ENCODE measurements around the gene SCRT2.

Gene SCRT2

DNA sequence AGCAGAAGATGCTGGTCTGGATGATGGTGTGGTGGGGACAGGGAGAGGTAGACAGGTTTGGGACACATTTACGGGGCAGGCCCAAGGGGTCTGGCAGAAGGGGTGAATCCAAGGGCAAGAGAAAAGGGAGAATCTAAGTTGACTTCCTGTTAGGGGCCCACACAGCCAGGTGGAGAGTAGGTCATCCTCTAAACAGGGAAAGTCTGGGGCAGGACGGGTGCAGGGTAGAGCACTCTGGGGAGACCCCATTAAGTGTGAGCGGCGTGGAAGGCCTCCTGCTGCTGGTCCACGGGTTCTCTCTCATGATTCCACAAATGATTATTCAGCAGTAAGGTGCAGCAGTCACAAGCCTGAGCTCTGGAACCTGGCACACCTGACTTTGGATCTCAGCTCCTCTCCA lies 25.3 kb downstream of the SCRT2 start:
- DNase-seq (ENCODE audit: low read depth) = no peak
- H3K4me3 ChIP-seq (ENCODE audit: low read depth, low read length) = no peak overlapping the region
- TF ChIP-seq, protein P1, sequence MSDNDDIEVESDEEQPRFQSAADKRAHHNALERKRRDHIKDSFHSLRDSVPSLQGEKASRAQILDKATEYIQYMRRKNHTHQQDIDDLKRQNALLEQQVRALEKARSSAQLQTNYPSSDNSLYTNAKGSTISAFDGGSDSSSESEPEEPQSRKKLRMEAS (IDR thresholded peaks at IDR 0.05; ENCODE audit: low read depth, low read length) = no peak
- TF ChIP-seq POLR2A (IDR thresholded peaks at IDR 0.05; ENCODE audit: extremely low read depth, insufficient read length) = no peak
- TF ChIP-seq, protein P2, sequence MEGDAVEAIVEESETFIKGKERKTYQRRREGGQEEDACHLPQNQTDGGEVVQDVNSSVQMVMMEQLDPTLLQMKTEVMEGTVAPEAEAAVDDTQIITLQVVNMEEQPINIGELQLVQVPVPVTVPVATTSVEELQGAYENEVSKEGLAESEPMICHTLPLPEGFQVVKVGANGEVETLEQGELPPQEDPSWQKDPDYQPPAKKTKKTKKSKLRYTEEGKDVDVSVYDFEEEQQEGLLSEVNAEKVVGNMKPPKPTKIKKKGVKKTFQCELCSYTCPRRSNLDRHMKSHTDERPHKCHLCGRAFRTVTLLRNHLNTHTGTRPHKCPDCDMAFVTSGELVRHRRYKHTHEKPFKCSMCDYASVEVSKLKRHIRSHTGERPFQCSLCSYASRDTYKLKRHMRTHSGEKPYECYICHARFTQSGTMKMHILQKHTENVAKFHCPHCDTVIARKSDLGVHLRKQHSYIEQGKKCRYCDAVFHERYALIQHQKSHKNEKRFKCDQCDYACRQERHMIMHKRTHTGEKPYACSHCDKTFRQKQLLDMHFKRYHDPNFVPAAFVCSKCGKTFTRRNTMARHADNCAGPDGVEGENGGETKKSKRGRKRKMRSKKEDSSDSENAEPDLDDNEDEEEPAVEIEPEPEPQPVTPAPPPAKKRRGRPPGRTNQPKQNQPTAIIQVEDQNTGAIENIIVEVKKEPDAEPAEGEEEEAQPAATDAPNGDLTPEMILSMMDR (IDR thresholded peaks at IDR 0.05; ENCODE audit: low read depth, low read length) = no peak
- TF ChIP-seq MYC (IDR thresholded peaks at IDR 0.05; ENCODE audit: low read depth, low read length) = no peak

DNA sequence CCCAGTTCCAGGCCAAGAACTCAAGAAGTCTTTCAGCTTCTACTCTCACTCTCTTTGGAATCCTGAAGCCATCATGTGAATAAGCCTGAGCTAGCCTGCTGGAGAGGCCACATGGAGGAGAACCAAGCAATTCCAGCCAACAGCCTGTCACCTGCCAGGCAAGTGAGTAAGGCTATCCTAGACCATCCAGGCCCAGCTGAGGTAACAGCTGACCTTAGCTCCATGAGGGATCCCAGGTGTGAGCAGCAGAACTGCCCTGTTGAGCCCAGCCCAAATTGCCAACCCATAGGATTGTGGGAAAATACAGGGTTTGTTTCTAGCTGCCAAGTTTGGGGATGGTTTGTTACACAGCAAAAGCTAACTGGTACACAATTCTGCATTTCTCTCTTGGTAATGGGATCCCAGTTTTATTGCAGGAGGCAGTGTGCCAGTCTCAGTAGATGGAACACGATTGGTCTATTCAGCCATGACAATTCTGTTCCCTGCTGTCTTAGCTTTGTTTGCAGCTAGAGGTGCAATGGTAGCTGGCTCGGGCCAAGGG lies 28.1 kb downstream of the SCRT2 start:
- H3K4me3 ChIP-seq (ENCODE audit: low read depth, low read length) = no peak overlapping the region
- no peak for DNase-seq (ENCODE audit: low read depth)
- no peak for TF ChIP-seq POLR2A (IDR thresholded peaks at IDR 0.05; ENCODE audit: extremely low read depth, insufficient read length)
- TF ChIP-seq, protein P1 (IDR thresholded peaks at IDR 0.05; ENCODE audit: low read depth, low read length) = no peak
- TF ChIP-seq, protein P2 (IDR thresholded peaks at IDR 0.05; ENCODE audit: low read depth, low read length) = no peak
- no peak for TF ChIP-seq MYC (IDR thresholded peaks at IDR 0.05; ENCODE audit: low read depth, low read length)

DNA sequence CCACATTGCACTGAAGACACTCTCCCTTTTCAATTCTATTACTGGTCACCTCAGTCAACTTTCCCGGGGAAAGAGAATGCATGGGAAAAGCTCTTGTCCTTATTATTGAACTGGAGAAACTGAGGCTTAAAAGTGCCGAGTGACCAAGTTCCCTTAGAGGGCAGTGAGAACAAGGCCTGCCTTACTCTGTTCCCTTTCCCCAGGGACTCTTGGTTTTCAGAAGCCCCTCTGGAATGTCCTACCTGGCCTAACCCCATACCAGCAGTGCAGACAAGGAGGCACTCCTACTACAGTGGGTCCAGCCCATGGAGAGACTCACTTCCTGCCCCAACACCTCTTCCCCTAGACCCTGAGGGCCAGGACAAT lies 28.8 kb downstream of the SCRT2 start:
- H3K4me3 ChIP-seq (ENCODE audit: low read depth, low read length) = no peak overlapping the region
- DNase-seq (ENCODE audit: low read depth) = no peak
- TF ChIP-seq POLR2A (IDR thresholded peaks at IDR 0.05; ENCODE audit: extremely low read depth, insufficient read length) = no peak
- TF ChIP-seq, protein P1 (IDR thresholded peaks at IDR 0.05; ENCODE audit: low read depth, low read length) = no peak
- TF ChIP-seq MYC (IDR thresholded peaks at IDR 0.05; ENCODE audit: low read depth, low read length) = no peak
- TF ChIP-seq, protein P2 (IDR thresholded peaks at IDR 0.05; ENCODE audit: low read depth, low read length) = no peak

DNA sequence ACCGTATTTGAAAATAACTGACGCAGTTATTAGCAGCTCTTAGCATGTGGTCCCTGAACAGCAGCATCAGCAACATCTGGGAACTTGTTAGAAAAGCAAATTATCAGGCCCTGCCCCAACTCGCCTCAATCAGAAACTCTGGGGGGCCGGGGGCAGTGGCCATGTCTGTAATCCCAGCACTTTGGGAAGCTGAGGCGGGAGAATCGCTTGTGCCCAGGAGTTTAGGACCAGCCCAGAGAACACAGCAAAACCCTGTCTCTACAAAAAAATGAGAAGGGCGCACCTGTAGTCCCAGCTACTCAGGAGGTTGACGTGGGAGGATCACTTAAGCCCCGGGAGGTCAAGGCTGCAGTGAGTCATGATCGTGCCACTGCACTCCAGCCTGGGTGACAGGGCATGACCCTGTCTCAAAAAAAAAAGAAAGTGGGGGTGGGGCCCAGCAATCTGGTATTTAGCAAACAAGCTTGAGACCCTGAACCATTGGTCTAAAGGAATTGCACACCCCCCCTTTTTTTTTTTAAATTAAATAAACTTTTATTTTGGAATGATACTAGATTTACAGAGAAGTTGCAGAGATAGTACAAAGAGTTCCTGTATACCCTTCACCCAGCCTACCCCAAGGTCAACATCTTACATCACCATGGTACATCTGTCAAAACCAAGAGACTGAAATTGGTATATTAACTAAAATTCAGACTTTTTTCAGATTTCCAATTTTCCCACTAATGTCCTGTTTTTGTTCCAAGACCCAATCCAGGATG lies 29.3 kb downstream of the SCRT2 start:
- H3K4me3 ChIP-seq (ENCODE audit: low read depth, low read length) = no peak overlapping the region
- no peak for TF ChIP-seq POLR2A (IDR thresholded peaks at IDR 0.05; ENCODE audit: extremely low read depth, insufficient read length)
- no peak for TF ChIP-seq MYC (IDR thresholded peaks at IDR 0.05; ENCODE audit: low read depth, low read length)
- TF ChIP-seq, protein P1 (IDR thresholded peaks at IDR 0.05; ENCODE audit: low read depth, low read length) = no peak
- TF ChIP-seq, protein P2 (IDR thresholded peaks at IDR 0.05; ENCODE audit: low read depth, low read length) = no peak
- no peak for DNase-seq (ENCODE audit: low read depth)

DNA sequence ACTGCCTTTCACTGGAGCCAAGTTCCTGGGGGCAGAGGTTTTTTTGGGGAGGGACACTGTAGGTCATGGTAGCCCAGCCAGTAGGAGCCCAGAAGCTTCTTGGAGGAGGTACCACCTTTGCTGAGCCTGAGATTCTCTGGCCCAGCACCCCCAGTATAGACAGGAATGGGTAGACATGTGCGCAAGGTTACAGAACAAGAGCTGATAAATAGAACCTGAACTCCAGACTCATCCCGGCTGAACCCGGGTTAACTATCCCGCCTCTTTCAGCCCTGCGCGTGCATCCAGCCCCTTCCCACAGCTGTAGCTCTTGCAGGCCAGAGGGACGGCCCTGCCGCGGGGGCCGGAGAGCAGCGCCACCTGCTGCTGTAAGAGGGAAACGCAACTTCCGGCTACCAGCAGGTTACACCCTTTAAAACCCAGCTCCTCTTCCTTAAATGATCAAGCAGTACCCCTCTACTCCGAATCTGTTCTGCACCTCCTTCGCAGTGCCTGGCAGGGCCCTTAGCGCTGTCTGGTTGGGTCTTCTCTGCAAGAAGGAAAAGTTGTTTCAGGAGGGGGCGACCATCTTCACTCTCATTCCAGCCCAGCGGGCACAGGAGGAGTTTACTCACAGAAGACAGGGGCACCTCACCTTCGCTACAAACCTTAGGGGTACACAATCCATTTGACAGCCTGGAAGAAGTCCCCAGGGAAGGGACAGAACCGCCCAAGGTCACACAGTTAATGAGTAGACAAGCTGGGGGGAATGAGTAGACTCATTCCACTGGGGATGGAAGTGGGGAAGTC lies 30.1 kb downstream of the SCRT2 start:
- TF ChIP-seq, protein P2 (IDR thresholded peaks at IDR 0.05; ENCODE audit: low read depth, low read length) = peak; percentile 91
- TF ChIP-seq, protein P1 (IDR thresholded peaks at IDR 0.05; ENCODE audit: low read depth, low read length) = peak; percentile 14; the same call in 1 of the 2 replicates
- TF ChIP-seq POLR2A (IDR thresholded peaks at IDR 0.05; ENCODE audit: extremely low read depth, insufficient read length) (no peak), MYC (IDR thresholded peaks at IDR 0.05; ENCODE audit: low read depth, low read length) (0 out of 2 replicates have a peak, but pooled peaks have one; percentile 29)
- peak; percentile 87 for DNase-seq (ENCODE audit: low read depth)
- H3K4me3 ChIP-seq (ENCODE audit: low read depth, low read length) = no peak overlapping the region
